ENCODE data around the gene AMOTL1.
"Not testable (repeated sequence)": the region's sequence is repeated elsewhere in the genome, so short reads cannot be mapped to it uniquely, and the experiment has no call there.

The AMOTL1 gene

DNA sequence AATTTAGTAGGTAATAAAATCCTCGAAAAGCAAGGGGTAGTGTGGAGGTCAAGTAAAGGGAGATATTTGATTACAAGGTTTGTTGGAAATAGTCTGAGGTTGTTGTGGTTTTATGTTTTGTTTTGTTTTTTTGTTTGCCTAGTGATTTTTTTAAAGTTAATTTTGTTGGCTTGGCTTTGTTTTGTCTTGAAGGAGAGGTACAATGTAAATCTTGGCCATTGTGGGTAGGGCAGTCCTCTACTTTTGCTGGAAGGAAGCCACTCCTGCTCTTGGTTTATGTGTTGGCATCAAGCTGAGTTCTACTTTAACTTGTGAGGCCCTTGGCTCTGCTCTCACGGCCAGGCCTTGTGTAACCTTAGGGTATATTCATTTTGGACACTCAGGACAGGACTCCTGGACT is 3.2 kb downstream of the AMOTL1 start:
- no peak for DNase-seq

DNA sequence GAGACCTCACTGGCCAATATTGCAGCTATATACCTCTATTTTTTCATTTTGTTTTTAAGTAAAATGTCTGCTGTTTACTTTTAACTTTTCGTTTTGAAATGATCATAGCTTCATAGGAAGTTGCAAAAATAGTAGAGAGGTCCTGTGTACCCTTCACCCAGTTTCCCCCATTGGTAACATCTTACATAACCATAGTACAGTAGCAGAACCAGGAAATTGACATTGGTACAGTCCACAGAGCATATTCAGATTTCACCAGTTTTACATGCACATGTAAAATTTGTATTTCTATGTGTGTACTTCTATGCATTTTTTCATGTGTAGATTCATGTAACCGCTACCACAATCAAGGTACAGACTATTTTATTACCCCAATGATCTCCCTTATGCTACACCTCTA is 3.8 kb downstream of the AMOTL1 start:
- no peak for DNase-seq

DNA sequence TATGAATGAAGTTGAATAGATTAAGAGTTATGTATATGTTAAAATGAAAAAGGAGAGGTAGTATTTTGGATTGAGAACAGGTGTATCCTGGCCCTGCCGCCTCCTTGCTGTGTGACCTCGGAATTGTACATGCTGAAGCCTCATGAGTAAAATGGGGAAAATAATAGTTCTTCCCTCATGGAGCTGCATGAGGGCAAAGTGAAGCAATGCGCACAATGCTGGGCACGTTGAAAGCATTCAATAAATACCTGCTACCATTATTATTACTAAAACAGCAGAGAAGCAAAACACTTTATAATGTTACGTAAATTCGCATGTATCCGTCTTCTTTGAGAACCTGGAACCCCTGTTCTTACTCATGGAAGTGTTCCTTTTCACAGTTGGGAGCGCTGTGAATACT is 5.7 kb downstream of the AMOTL1 start:
- DNase-seq: no peak

GRCh38 chr11:94774345-94774744 is 6.2 kb downstream of the AMOTL1 start:
- DNase-seq: no peak

DNA sequence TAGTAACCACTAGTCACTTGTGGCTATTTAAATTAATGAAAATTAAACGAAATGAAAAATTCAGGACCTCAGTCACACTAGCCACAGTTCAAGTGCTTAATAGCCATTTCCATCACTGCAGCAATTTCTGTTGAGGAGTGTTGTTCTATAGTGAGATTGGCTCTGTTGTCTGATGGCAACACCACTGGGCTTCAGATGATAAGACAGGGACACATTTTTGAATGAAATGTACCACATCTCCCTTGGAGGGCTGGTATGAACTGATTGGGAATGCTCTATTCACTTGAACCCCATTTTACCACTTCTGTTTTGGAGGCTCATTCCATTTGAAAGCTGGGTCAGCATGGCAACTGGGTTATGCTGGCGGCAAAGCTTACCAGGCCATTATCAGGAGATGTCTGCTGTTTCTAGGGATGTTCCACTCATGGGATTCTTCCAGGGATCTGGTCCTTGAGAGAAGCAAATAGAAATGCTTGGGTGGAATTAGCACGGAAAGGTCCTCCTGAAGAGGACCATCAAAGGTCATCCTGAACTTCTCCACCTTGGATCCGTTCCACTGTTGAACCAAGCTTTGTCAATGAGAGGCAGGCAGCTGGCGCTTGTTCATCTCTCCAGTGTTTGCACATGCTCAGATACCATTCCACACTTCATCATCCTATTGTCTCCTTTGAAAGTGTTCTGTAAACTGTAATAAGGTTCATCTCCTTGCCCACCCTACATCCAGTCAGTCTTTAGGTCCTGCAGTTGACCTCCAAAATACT is 7.6 kb downstream of the AMOTL1 start:
- DNase-seq: no peak

DNA sequence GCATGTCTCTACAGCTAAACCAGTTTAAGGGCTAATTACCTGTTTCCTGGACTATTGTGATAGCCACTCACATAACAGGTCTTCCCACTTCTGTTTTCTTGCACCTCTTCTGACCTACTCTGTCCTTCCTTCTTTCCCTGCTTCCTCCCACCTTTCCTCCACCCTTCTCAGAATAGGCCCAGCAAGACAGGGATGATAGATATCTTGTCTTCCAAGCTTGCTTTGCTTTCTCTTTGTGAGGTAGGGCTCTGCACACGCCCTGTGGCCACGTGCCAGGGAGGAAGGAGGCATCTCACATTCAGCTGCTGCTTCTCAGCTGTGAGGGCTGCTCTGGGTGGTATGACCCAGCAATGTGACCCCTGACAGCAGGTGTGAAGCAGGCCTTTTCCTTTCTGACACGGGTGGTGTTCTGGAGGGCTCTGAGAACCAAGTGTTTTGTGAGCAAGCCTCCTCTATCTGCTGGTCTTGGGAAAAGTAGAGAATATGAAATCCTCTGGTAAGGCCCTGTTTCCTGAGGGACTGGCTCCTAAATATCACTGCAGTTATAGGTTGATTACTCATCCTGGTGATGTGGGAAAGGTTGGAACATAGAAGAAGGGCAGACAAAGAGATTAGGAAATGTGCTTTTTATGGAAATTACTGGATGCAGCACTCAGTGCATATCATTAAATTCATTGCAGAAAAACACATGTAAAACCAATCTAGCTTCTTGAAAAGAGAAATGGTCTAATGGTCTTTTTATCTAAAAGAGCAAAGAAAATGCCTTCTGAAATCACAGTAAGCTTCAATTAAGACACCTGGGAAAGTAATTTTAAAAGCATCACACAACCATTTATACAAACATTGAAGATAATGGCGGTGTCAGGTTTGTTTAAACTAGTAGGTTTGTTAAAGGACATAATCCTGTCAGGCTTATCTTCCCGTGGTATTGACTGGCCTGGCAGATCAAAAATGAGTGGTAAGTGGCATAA is 8.5 kb downstream of the AMOTL1 start:
- DNase-seq: peak; percentile 58

DNA sequence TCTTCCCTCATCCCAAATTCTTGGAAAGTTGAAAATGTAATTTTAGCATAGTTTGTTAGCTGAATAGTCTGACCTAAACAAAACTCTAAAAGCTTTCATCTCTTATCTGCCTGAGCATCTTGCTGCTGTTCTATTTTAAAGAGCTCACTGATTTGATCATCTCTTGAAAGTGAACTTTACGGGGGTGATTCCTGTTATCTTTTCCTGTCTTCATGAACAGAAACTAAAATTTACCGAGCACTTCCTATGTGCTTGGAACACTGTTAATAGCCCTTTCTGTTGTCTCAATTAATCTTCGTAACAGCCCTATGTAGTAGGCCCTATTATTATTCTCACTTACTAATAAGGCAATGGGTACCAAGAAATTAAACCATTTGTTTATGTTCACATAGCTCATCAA is 12.3 kb downstream of the AMOTL1 start:
- no peak for DNase-seq

GRCh38 chr11:94781837-94782236 is 13.7 kb downstream of the AMOTL1 start:
- no peak for DNase-seq

DNA sequence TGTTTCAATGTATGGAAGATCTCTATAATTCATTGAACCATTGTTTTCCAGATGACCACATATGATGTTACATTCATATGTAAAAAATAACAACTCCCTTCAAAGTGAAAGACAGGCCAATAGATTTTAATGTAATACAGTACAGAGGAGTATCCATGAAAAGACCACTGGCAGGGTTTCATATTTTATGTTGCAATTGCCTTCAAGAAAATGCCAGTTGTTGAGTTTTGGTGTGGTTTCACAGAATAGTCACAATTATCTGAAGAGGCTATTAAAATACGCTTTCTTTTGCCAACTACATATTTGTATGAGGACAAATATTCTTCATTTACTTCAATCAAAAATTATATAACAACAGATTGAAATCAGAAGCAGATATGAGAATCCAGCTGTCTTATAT is 14.3 kb downstream of the AMOTL1 start:
- DNase-seq: no peak

- DNase-seq: no peak
Observed at GRCh38 chr11:94784884-94785283, 16.7 kb downstream of the AMOTL1 start.

GRCh38 chr11:94785509-94785908 is 17.4 kb downstream of the AMOTL1 start:
- peak; percentile 19 for DNase-seq

DNA sequence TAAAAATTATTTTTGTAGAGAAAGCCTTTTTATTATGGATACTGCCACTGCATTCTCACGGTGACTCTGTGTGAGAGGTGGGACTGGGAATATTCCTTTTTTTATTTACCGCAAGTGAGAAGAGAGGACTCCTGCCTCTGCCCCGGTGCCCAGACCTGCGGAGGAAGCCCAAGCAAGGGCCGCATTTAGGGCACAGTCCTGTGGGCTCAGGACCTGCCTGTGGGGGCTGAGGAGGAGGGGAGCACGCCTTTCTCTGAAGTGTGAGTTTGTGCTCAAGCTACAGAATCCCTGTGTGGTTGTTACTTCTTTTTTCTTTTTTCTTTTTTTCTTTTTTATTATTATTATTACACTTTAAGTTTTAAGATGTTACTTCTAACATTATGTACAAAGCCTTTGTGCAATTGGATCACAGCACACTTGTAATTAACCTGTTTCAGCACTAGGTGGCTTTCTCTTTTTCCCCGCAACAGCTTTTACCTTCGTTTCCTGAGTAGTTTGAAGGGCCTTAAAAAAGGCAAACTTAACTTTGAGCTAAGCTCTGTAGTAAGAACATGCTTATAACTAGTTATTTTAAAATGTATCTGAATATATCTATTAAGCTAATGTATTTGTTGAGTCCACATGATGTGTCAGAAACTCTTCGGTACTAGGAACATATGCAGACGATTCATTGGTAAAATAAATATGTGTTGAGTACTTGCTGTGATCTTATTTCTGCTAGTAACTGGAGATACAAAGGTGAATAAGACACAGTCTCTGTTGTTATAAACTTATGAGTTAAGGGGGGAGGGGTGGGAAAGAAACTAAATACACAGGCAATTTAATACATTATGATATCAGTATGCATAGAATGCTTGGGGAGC is 18.3 kb downstream of the AMOTL1 start:
- no peak for DNase-seq

- DNase-seq: no peak
Observed at GRCh38 chr11:94787801-94788200, 19.6 kb downstream of the AMOTL1 start.

- DNase-seq: no peak
Observed at GRCh38 chr11:94788396-94788795, 20.2 kb downstream of the AMOTL1 start.

GRCh38 chr11:94790197-94790596 is 22.0 kb downstream of the AMOTL1 start:
- DNase-seq: no peak

DNA sequence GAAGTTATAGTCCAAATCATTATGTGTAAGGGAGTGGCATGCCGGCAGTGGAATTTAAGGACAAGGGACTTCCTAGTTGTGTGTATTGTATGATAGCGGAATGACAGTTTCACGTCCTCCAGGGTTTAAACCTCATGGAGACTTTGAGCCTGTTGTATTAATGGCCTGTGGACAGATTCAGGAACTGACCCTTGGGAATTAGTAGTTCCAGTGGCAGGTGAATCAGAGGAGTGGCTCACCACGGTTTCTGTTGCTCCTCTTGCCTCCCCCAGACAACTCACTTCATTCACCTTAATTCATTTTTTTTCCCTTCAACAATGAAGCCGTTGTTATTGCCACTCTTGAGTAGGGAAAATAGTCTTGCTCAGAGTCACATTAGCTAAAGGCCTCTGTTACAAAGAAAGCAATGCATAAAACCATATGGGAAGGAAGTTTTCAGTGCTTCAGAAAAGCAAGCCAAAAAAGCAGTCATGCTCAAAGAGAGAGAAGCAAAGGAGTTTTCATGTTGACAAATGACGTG is 22.6 kb downstream of the AMOTL1 start:
- no peak for DNase-seq

DNA sequence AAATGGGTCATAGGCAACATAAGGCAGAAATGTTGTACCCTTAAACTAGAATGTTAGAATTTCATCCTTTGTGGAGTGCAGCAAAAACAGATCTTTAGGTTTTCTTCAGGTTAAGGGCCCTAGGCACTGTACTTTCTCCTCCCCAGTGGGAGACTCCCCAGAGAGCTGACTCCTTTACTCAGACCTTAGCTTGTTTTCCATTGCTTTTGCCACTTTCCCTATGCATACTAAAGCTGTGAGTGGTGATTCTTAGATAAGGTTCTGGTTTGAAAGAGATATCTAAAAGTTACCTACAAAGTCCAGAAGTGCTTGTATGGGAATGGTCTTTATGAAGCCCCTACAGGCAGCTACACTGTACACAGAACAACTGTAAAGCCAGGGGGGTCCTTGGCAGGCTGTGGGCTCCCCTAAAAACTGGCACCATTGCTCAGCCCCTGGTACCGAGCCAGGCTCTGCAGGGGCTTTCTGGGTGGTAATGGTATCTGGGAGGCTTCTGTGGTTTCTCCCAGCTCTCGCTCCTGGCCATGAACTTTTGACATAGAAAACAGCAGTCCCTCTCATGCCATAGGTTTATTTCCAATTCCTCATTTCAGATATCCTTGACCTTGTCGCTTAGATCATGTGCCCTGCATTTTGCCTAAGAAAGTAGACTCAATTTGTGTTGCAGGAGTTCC is 23.2 kb downstream of the AMOTL1 start:
- DNase-seq: no peak

DNA sequence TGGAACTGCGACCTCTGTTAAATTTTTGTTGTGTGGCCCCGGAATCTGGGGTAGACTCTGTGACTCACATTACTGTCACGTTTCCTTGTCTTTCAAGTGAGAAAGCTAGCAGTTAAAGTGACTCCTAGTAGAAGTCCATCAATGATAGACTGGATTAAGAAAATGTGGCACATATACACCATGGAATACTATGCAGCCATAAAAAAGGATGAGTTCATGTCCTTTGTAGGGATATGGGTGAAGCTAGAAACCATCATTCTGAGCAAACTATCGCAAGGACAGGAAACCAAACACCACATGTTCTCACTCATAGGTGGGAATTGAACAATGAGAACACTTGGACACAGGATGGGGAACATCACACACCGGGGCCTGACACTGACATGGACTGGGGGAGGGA is 23.8 kb downstream of the AMOTL1 start:
- not testable (repeated sequence) for DNase-seq

GRCh38 chr11:94792451-94792850 is 24.3 kb downstream of the AMOTL1 start:
- DNase-seq: no peak

DNA sequence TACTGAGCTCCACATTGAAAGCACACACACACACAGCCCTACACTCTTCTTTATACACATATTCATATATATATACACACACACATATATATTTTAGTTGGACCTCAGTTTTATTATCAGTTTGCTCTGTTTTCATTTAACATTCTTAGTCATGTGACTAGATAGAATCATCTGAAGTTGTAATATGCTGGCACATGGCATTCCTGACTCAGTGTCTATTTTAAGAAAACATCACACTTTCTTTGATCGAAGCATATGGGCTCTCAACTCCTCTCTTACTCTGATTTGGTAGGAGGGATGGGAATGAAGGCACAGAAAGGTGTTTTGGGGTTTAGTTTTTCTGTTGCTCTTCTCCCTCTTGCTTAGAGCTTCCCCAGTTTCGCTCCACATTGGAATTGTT is 24.8 kb downstream of the AMOTL1 start:
- DNase-seq: no peak

DNA sequence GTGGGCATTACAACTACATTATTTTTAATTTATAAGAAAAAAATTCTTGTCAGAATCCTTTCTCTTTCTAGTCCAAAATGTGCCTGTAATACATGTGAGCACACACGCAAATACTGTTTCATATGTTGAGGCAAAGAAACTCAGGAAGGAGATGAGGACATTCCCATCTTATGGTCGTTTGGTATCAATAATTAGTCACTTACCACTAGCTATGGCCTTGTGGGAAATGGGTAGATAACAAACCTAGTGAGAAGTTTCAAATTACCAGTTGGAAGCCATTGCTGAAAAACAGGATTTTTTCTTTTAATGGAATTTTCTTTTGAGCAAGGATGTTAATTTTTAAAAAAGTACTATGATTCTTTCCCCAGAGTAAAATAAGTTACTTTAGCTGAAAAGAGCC is 25.7 kb downstream of the AMOTL1 start:
- no peak for DNase-seq
